ENCODE data around the gene C3. TPM values are rescaled to one million over a fixed set of nuclear protein-coding genes. Genes with fewer than 3 reads are reported as not detected.

The C3 gene
- total and polyA plus RNA-seq, 2 of the 13 experiments (the other 11 are each of a cell fraction or from before 2014, with no cell fraction given) = 1,455 to 6,272 TPM

DNA sequence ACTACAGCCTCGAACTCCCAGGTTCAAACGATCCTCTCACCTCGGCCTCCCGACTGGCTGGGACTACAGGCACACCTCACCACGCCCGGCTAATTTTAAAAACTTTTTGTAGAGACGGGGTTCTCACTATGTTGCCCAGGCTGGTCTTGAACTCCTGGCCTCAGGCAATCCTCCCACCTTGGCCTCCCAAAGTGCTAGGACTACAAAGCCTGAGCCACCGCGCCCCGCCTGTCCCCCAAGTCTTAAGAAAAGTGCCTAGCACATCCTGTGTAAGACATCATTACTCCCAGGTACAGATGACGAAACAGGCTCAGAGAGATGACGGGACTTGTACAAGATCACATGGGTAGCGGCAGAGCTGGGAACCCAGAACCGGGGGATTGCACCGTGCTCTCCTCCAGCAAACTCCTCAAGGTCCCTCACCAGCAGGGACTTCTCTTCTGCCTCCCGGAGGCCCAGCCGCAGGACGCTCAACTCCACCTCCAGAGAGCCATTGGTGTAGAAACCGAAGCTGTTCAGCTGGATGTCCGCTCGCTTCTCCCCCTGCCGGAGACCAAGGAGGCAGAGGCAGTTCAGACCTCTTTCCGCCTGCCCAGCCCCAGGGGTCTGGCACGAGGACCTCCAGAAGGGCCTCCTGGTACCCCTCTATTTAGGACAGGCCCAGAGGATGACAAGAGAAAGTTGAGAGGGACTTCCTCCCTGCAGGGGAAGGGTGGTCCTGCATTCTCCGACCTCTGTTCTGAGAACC is 15.9 kb upstream of the C3 start (continued):
- TF ChIP-seq SOX5 (CRISPR knock-in tag; IDR thresholded peaks at IDR 0.05; ENCODE audit: borderline replicate concordance) (peak; percentile 32; the same call in 1 of the 2 replicates), JDP2 (CRISPR knock-in tag; IDR thresholded peaks at IDR 0.05; ENCODE audit: borderline replicate concordance) (no peak), ZNF563 (CRISPR knock-in tag; IDR thresholded peaks at IDR 0.05) (0 out of 2 replicates have a peak, but pooled peaks have one; percentile 64), ZNF44 (CRISPR knock-in tag; IDR thresholded peaks at IDR 0.05) (0 out of 2 replicates have a peak, but pooled peaks have one; percentile 42), DMAP1 (CRISPR knock-in tag; IDR thresholded peaks at IDR 0.05) (0 out of 2 replicates have a peak, but pooled peaks have one; percentile 3), TAF15 (IDR thresholded peaks at IDR 0.05; ENCODE audit: low read depth, low read length, poor library complexity, severe bottlenecking) (no peak), PITX1 (CRISPR knock-in tag; IDR thresholded peaks at IDR 0.05) (0 out of 2 replicates have a peak, but pooled peaks have one; percentile 42), FOXC1 (CRISPR knock-in tag; IDR thresholded peaks at IDR 0.05; ENCODE audit: borderline replicate concordance) (no peak), ZMYM4 (CRISPR knock-in tag; IDR thresholded peaks at IDR 0.05) (0 out of 2 replicates have a peak, but pooled peaks have one; percentile 24), FOXK1 (CRISPR knock-in tag; IDR thresholded peaks at IDR 0.05; ENCODE audit: borderline replicate concordance, low read depth) (no peak), MXD3 (CRISPR knock-in tag; IDR thresholded peaks at IDR 0.05) (no peak), ATF4 (CRISPR knock-in tag; IDR thresholded peaks at IDR 0.05) (no peak), HOXA3 (CRISPR knock-in tag; IDR thresholded peaks at IDR 0.05) (peak; percentile 30; the same call in 1 of the 2 replicates), ZNF276 (CRISPR knock-in tag; IDR thresholded peaks at IDR 0.05; ENCODE audit: low read depth) (0 out of 2 replicates have a peak, but pooled peaks have one; percentile 20), TAF1 (CRISPR knock-in tag; IDR thresholded peaks at IDR 0.05) (peak; percentile 46), ZNF614 (CRISPR knock-in tag; IDR thresholded peaks at IDR 0.05; ENCODE audit: borderline replicate concordance) (0 out of 2 replicates have a peak, but pooled peaks have one; percentile 31), ZNF343 (CRISPR knock-in tag; IDR thresholded peaks at IDR 0.05) (peak; percentile 33; the same call in 1 of the 2 replicates), TEAD3 (CRISPR knock-in tag; optimal IDR thresholded peaks at IDR 0.05; ENCODE audit: borderline replicate concordance) (peak; percentile 8), RORA (CRISPR knock-in tag; IDR thresholded peaks at IDR 0.05) (no peak), CEBPB (IDR thresholded peaks at IDR 0.05; ENCODE audit: borderline replicate concordance, low read depth, low read length) (peak; percentile 13; the same call in 1 of the 2 replicates), SOX13 (IDR thresholded peaks at IDR 0.05) (no peak), SOX13 (CRISPR knock-in tag; conservative IDR thresholded peaks at IDR 0.05 in 1 of 2, IDR thresholded peaks at IDR 0.05 in 1 of 2) (peak in 1 of 2 experiments; percentile 13; a peak in 1 of 4 replicates), KDM4B (CRISPR knock-in tag; IDR thresholded peaks at IDR 0.05) (0 out of 2 replicates have a peak, but pooled peaks have one; percentile 63), ARNTL (CRISPR knock-in tag; IDR thresholded peaks at IDR 0.05) (no peak), MBD4 (IDR thresholded peaks at IDR 0.05; ENCODE audit: borderline replicate concordance, low read length) (no peak), ZNF703 (CRISPR knock-in tag; IDR thresholded peaks at IDR 0.05; ENCODE audit: borderline replicate concordance) (no peak), TEAD2 (CRISPR knock-in tag; IDR thresholded peaks at IDR 0.05) (no peak), SMAD9 (CRISPR knock-in tag; IDR thresholded peaks at IDR 0.05) (no peak), ZNF615 (CRISPR knock-in tag; IDR thresholded peaks at IDR 0.05; ENCODE audit: borderline replicate concordance) (no peak)
